Testis (tissue), 3 donors: ENCODE results near the gene RPL18. TPM values are rescaled to one million over a fixed set of nuclear protein-coding genes. Genes with fewer than 3 reads are reported as not detected.
"Not testable (repeated sequence)": the region's sequence is repeated elsewhere in the genome, so short reads cannot be mapped to it uniquely, and the experiment has no call there.

ENCODE experiments used
- DNase-seq: peaks from one replicate; pipeline ENCODE4 v3.0.0-alpha.2; 2019
- H3K27ac ChIP-seq, 2 donors: fragments of 200-600 bp; sonication (generic); one replicate each; pipeline ENCODE4 v1.5.1; 2019
- H3K27me3 ChIP-seq: fragments of 200-600 bp; sonication (generic); one replicate; pipeline ENCODE4 v1.5.1; 2019
- H3K36me3 ChIP-seq: fragments of 200-600 bp; sonication (generic); one replicate; pipeline ENCODE4 v1.5.1; 2017; ENCODE audit warnings: low read depth; ENCODE audit errors: missing control alignments
- H3K4me1 ChIP-seq: fragments of 200-600 bp; sonication (generic); one replicate; pipeline ENCODE4 v1.5.1; 2019
- H3K4me3 ChIP-seq, 2 donors: fragments of 200-600 bp; sonication (generic); one replicate each; pipeline ENCODE4 v1.5.1; 2017 to 2019
- H3K9me3 ChIP-seq: fragments of 200-600 bp; sonication (generic); one replicate; pipeline ENCODE4 v1.5.1; 2017
- POLR2A ChIP-seq: fragments of 450-650 bp; IDR thresholded peaks from one replicate; pipeline ENCODE4 v1.6.1; 2017; ENCODE audit warnings: antibody characterized with exemption, mild to moderate bottlenecking, moderate library complexity
- WGBS, 2 donors: methylation state at CpG; one replicate each; pipeline ENCODE4 v1.1.5; 2018; 5-methylcytosine and 5-hydroxymethylcytosine counted together
- intact Hi-C: fragments of 100-400 bp; cut with DNase I; formaldehyde crosslinking; loops from one replicate; pipeline ENCODE4 v1.15.1; 2023; ENCODE audit warnings: low total_unique reads
- polyA plus RNA-seq: library from polyadenylated mRNA; stranded (reverse); fragments of 350-450 nt; fragmentation: Illumina TruSeq; extraction: RNeasy Lipid Tissue Mini Kit (QIAGEN cat#74804); gene quantifications from one replicate; pipeline ENCODE4 v1.2.3, GENCODE V29; 2014; ENCODE audit warnings: low read depth, low replicate concordance; ENCODE audit not compliant: insufficient read depth
- total RNA-seq, 2 donors: library from RNA; depleted of rRNA; stranded (reverse); fragments of >200 nt; gene quantifications; one replicate each; pipeline ENCODE4 v1.2.3, GENCODE V29; 2016
- TF ChIP-seq, protein P1 (sequence below), 3 experiments: fragments of 450-650 bp in 2 of 3; fragments of 200-600 bp in 1 of 3; sonication (generic) in 1 of 3; IDR thresholded peaks; one replicate each; pipeline ENCODE4 v1.5.1; 2016 to 2019; ENCODE audit warnings: antibody characterized with exemption in 3 of 3, mild to moderate bottlenecking in 2 of 3, moderate library complexity in 1 of 3

RPL18 gene
- total and polyA plus RNA-seq, 3 donors from 2014 or later, result 1,047 to 1,537 (median 1,050) TPM

DNA sequence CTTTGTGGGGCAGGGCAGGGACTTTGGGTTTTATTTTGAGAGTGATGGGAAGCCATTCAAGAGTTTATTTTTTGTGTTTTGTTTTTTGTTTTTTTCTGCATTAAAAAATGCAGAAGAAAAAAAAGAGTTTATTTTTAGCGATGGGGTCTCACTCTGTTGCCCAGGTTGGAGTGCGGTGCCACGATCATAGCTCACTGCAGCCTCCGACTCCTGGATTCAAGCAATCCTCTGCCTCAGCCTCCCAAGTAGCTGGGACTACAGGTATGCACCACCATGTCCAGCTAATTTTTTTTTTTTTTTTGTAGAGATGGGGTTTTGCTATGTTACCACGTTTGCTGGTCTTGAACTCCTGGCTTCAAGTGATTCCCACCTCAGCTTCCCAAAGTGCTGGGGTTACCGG is 39.5 kb upstream of the RPL18 start:
- TF ChIP-seq POLR2A, result no peak
- TF ChIP-seq, protein P1, sequence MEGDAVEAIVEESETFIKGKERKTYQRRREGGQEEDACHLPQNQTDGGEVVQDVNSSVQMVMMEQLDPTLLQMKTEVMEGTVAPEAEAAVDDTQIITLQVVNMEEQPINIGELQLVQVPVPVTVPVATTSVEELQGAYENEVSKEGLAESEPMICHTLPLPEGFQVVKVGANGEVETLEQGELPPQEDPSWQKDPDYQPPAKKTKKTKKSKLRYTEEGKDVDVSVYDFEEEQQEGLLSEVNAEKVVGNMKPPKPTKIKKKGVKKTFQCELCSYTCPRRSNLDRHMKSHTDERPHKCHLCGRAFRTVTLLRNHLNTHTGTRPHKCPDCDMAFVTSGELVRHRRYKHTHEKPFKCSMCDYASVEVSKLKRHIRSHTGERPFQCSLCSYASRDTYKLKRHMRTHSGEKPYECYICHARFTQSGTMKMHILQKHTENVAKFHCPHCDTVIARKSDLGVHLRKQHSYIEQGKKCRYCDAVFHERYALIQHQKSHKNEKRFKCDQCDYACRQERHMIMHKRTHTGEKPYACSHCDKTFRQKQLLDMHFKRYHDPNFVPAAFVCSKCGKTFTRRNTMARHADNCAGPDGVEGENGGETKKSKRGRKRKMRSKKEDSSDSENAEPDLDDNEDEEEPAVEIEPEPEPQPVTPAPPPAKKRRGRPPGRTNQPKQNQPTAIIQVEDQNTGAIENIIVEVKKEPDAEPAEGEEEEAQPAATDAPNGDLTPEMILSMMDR (IDR thresholded peaks at IDR 0.05), result no peak
- WGBS, 2 donors, result 88 to 98% methylated on average over 6 of the region's 6 CpGs
- no peak for DNase-seq
- H3K27ac ChIP-seq, result no peak overlapping the region
- no peaks in the 10 kb centered on the region for H3K36me3 ChIP-seq
- H3K27me3 ChIP-seq, result no peaks in the 10 kb centered on the region
- H3K4me1 ChIP-seq, result peaks cover 4% of the 10 kb centered on the region
- intact Hi-C loops, result no loop called here
- H3K4me3 ChIP-seq, result no peak overlapping the region
- H3K9me3 ChIP-seq, result no peaks in the 10 kb centered on the region

DNA sequence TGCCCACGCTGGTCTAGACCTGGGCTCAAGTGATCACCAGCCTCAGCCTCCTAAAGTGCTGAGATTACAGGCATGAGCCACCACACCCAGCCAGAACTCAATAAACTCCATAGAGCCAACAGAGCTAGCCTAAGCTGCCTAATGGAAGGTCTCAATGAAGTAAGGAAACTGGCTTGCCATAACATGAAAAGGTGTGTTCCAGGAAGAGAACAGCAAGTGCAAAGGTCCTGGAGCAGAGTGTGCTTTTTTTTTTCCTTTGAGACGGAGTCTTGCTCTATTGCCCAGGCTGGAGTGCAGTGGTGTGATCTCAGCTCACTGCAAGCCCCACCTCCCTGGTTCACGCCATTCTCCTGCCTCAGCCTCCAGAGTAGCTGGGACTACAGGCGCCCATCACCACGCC is 38.9 kb upstream of the RPL18 start:
- DNase-seq, H3K27me3 ChIP-seq, intact Hi-C loops, H3K27ac ChIP-seq, H3K36me3 ChIP-seq, H3K4me1 ChIP-seq, H3K4me3 ChIP-seq, H3K9me3 ChIP-seq: not testable (repeated sequence)
- 91 to 96% methylated on average over 5 of the region's 5 CpGs for WGBS, 2 donors

DNA sequence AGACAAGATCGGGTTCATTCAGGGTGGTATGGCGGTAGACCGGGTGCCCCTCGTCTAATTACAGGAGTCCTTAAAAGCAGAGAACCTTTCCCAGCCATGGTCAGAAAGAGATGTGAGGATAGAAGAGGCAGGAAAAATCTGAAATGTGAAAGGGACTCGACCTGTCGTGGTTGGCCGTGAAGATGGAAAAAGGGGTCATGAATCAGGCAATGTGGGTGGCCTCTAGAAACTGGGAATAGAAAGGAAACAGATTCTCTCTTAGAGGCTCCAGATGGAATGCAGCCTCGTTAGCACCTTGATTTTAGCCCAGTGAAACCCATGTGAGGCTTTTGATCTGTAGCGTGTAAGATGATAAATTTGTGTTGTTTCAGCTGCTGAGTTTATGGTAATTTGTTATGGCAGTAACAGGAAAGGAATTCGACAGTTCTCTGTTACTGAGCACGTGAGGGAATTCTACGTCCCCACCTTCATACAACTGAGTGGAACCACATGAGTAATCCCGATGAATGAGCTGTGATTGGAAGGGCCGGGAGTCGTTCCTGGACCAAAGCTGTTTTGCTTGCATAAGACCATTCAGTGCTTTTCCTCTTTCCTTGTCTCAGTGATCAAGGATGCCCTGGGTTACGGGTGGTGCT is 38.0 kb upstream of the RPL18 start:
- 43 to 46% methylated on average over 16 of the region's 16 CpGs for WGBS, 2 donors
- H3K27ac ChIP-seq, result peak overlapping the region in 1 of 2 donors; percentile 23

DNA sequence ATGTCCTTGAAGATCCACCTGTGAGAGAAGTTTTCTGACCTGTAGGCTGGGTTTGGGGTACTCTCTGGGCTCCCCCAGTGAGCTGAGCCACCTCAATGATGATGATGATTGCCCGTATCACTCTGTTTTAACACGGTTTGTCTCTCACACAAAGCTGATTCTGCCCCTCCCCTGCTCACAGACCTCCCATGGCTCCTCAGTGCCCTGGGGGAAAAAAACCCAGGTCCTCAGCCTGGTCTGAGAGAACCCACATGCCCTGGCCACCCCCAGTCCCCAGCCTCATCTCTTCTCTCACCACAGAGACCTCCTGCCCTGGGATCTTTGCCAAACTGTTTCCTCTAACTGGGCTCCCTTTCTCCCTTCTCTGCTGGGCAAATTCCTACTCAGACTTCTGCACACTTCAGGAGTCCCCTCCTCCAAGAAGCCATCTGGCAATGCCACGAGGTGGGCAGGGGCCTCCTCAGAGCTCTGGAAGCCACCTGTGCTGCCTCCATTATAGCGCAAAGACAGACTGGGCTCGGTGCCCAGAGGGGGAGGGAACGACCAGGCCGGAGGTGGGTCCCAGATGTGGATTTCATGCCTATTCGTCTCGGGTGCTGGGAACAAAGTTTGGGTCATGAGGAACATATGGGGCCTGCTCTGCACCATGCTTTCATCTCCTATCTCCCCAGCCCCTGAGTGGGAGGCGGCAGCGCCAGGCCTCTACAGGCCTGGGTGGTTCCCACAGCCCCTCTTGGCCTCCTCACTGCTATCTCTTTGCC is 35.5 kb upstream of the RPL18 start:
- Histone ChIP-seq H3K4me1 (no peaks in the 10 kb centered on the region), H3K27ac (no peak overlapping the region), H3K9me3 (no peaks in the 10 kb centered on the region), H3K36me3 (no peaks in the 10 kb centered on the region), H3K4me3 (no peak overlapping the region), H3K27me3 (no peaks in the 10 kb centered on the region)
- TF ChIP-seq, protein P1 (IDR thresholded peaks at IDR 0.05), result no peak
- no peak for TF ChIP-seq POLR2A
- intact Hi-C loops, result no loop called here
- 49 to 58% methylated on average over 11 of the region's 11 CpGs for WGBS, 2 donors
- DNase-seq, result no peak

More for the DNA sequence above, 38.0 kb upstream of the RPL18 start:
- DNase-seq, result no peak
- H3K4me1 ChIP-seq, result peaks cover 4% of the 10 kb centered on the region
- H3K36me3 ChIP-seq, result no peaks in the 10 kb centered on the region
- intact Hi-C loops, result no loop called here
- no peaks in the 10 kb centered on the region for H3K27me3 ChIP-seq
- H3K9me3 ChIP-seq, result no peaks in the 10 kb centered on the region
- TF ChIP-seq, protein P1 (IDR thresholded peaks at IDR 0.05), result no peak
- H3K4me3 ChIP-seq, result no peak overlapping the region

DNA sequence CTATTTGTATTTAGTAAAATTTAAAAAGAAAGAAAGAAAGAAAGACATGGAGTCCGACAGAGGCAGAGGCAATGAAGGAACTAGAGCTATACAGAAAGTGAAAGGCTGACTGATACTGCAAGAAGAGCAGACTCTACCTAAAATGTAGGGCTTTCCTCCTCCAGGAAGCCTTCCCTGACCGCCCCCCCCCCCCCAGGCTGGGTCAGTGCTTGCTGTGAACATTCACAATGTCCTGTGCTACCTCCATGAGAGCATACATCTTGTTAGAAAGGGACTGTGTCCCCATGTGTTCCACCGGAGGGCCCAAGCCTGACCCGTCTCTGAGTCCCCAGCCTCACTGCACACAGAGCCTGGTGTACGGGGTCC is 32.7 kb upstream of the RPL18 start:
- no peak for DNase-seq
- TF ChIP-seq POLR2A, result no peak
- TF ChIP-seq, protein P1 (IDR thresholded peaks at IDR 0.05), result no peak
- Histone ChIP-seq H3K4me3 (no peak overlapping the region), H3K27me3 (no peaks in the 10 kb centered on the region), H3K36me3 (no peaks in the 10 kb centered on the region), H3K9me3 (no peaks in the 10 kb centered on the region), H3K27ac (no peak overlapping the region), H3K4me1 (no peaks in the 10 kb centered on the region)
- intact Hi-C loops, result no loop called here
- WGBS, 2 donors, result 83 to 96% methylated on average over 2 to 5 of the region's 5 CpGs
